HEK293 (cell line): ENCODE results near the gene CLCA1.
A peak's percentile ranks its signal among the peaks of the same experiment; 100 is the strongest.

Experiments used
- CTCF ChIA-PET: fragments of 350-600 bp; formaldehyde crosslinking; extraction: SDS; loops from one replicate; lab custom pipeline; 2021; ENCODE audit warnings: antibody characterized with exemption; lab: Yijun Ruan, JAX
- POLR2A ChIA-PET: fragments of 300-600 bp; formaldehyde crosslinking; extraction: SDS; loops from one replicate; lab custom pipeline; 2020; ENCODE audit warnings: antibody characterized with exemption, inconsistent platforms; lab: Yijun Ruan, JAX
- H3K27ac ChIP-seq: fragments of 200-500 bp; sonication (Bioruptor generic); 2 replicates; pipeline ENCODE4 v1.5.1; 2014; ENCODE audit warnings: low read depth, low read length, control low read depth, inconsistent platforms; ENCODE audit errors: extremely low read depth
- H3K36me3 ChIP-seq, 2 experiments: fragments of 200-500 bp in 1 of 2; sonication (Bioruptor generic) in 1 of 2; 1 replicate in 1 of 2; 2 replicates in 1 of 2; pipeline ENCODE4 v1.5.1; 2014 to 2017; ENCODE audit warnings: inconsistent platforms in 2 of 2, low read length in 2 of 2; ENCODE audit not compliant: control insufficient read depth in 2 of 2, insufficient read depth in 1 of 2
- H3K4me1 ChIP-seq: fragments of 200-500 bp; sonication (Bioruptor generic); 2 replicates; pipeline ENCODE4 v1.5.1; 2014; ENCODE audit warnings: mild to moderate bottlenecking, low read length, inconsistent platforms; ENCODE audit not compliant: control insufficient read depth, insufficient read depth
- H3K4me3 ChIP-seq: 2 replicates; pipeline ENCODE4 v1.5.1; 2011; ENCODE audit warnings: low read depth, mild to moderate bottlenecking, control low read depth, low read length, moderate library complexity
- H3K9me3 ChIP-seq: fragments of 200-500 bp; sonication (Bioruptor generic); 2 replicates; pipeline ENCODE4 v1.5.1; 2014; ENCODE audit warnings: low read depth, low read length, inconsistent platforms; ENCODE audit not compliant: control insufficient read depth, insufficient read depth
- GLIS1 ChIP-seq: fragments of 450-650 bp; formaldehyde crosslinking; IDR thresholded peaks from 2 replicates; pipeline ENCODE4 v1.5.1; 2016; ENCODE audit warnings: missing biosample characterization, missing genetic modification characterization
- KLF16 ChIP-seq: fragments of 450-650 bp; formaldehyde crosslinking; IDR thresholded peaks from 2 replicates; pipeline ENCODE4 v1.5.1; 2017; ENCODE audit warnings: missing biosample characterization, missing genetic modification characterization
- ZIC2 ChIP-seq: fragments of 450-650 bp; formaldehyde crosslinking; IDR thresholded peaks from 2 replicates; pipeline ENCODE4 v1.5.1; 2016; ENCODE audit warnings: missing biosample characterization, missing genetic modification characterization
- ZNF10 ChIP-seq: fragments of 450-650 bp; formaldehyde crosslinking; IDR thresholded peaks from 2 replicates; pipeline ENCODE4 v1.5.1; 2017; ENCODE audit warnings: missing biosample characterization, missing genetic modification characterization
- ZNF426 ChIP-seq: fragments of 450-650 bp; formaldehyde crosslinking; IDR thresholded peaks from 2 replicates; pipeline ENCODE4 v1.5.1; 2017; ENCODE audit warnings: missing biosample characterization, missing genetic modification characterization, mild to moderate bottlenecking, inconsistent platforms, moderate library complexity
- ZNF473 ChIP-seq: fragments of 450-650 bp; formaldehyde crosslinking; IDR thresholded peaks from 2 replicates; pipeline ENCODE4 v1.5.1; 2017; ENCODE audit warnings: missing biosample characterization, missing genetic modification characterization
- ZNF510 ChIP-seq: fragments of 450-650 bp; formaldehyde crosslinking; IDR thresholded peaks from 2 replicates; pipeline ENCODE4 v1.5.1; 2018; ENCODE audit warnings: mild to moderate bottlenecking, missing genetic modification characterization, missing biosample characterization; ENCODE audit not compliant: insufficient replicate concordance
- ZNF629 ChIP-seq: fragments of 450-650 bp; formaldehyde crosslinking; IDR thresholded peaks from 2 replicates; pipeline ENCODE4 v1.5.1; 2017; ENCODE audit warnings: missing biosample characterization, missing genetic modification characterization
- ZNF654 ChIP-seq: fragments of 450-650 bp; formaldehyde crosslinking; IDR thresholded peaks from 2 replicates; pipeline ENCODE4 v1.5.1; 2016; ENCODE audit warnings: low read depth, missing biosample characterization, missing genetic modification characterization
- ZNF658 ChIP-seq: fragments of 450-650 bp; formaldehyde crosslinking; IDR thresholded peaks from 2 replicates; pipeline ENCODE4; 2016; ENCODE audit warnings: missing biosample characterization, missing genetic modification characterization
- ZSCAN16 ChIP-seq: fragments of 450-650 bp; formaldehyde crosslinking; IDR thresholded peaks from 2 replicates; pipeline ENCODE4 v1.5.1; 2016; ENCODE audit warnings: missing biosample characterization, missing genetic modification characterization
- TF ChIP-seq, protein P1 (sequence below): fragments of 450-650 bp; formaldehyde crosslinking; IDR thresholded peaks from 2 replicates; pipeline ENCODE4 v1.5.1; 2016; ENCODE audit warnings: missing biosample characterization, missing genetic modification characterization
- TF ChIP-seq, protein P2 (sequence below): fragments of 450-650 bp; formaldehyde crosslinking; IDR thresholded peaks from 2 replicates; pipeline ENCODE4 v1.5.1; 2016; ENCODE audit warnings: missing biosample characterization, missing genetic modification characterization
- TF ChIP-seq, protein P3 (sequence below): fragments of 450-650 bp; formaldehyde crosslinking; IDR thresholded peaks from 2 replicates; pipeline ENCODE4 v1.5.1; 2017; ENCODE audit warnings: missing biosample characterization, missing genetic modification characterization
- TF ChIP-seq, protein P4 (sequence below): fragments of 450-650 bp; formaldehyde crosslinking; IDR thresholded peaks from 2 replicates; pipeline ENCODE4 v1.5.1; 2016; ENCODE audit warnings: missing biosample characterization, missing genetic modification characterization
- TF ChIP-seq, protein P5 (sequence below): fragments of 450-650 bp; formaldehyde crosslinking; IDR thresholded peaks from 2 replicates; pipeline ENCODE4 v1.5.1; 2016; ENCODE audit warnings: missing biosample characterization, missing genetic modification characterization, borderline replicate concordance
- TF ChIP-seq, protein P6 (sequence below): sonication (generic); formaldehyde crosslinking; IDR thresholded peaks from 2 replicates; pipeline ENCODE4 v1.8.1; 2022; ENCODE audit warnings: mild to moderate bottlenecking, moderate library complexity, missing genetic modification reagents

CLCA1 gene

DNA sequence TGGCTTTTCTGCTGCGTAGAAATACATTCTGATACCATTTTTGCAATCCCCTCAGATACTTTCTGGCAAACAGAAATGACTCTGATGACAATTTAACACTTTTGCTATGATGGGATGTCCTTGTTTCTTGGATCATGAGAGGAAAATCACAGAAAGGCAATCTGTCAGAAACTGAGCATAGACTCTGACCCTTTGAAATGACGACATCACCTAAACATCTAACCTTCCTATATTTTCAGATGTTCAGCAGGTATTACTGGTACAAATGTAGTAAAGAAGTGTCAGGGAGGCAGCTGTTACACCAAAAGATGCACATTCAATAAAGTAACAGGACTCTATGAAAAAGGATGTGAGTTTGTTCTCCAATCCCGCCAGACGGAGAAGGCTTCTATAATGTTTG is 13.2 kb downstream of the CLCA1 start (continued):
- TF ChIP-seq, protein P1, sequence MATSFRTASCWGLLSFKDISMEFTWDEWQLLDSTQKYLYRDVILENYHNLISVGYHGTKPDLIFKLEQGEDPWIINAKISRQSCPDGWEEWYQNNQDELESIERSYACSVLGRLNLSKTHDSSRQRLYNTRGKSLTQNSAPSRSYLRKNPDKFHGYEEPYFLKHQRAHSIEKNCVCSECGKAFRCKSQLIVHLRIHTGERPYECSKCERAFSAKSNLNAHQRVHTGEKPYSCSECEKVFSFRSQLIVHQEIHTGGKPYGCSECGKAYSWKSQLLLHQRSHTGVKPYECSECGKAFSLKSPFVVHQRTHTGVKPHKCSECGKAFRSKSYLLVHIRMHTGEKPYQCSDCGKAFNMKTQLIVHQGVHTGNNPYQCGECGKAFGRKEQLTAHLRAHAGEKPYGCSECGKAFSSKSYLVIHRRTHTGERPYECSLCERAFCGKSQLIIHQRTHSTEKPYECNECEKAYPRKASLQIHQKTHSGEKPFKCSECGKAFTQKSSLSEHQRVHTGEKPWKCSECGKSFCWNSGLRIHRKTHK, result no peak
- TF ChIP-seq ZNF654 (no peak), KLF16 (tag by site-specific recombination) (no peak), ZNF473 (tag by site-specific recombination) (no peak)
- TF ChIP-seq, protein P2, sequence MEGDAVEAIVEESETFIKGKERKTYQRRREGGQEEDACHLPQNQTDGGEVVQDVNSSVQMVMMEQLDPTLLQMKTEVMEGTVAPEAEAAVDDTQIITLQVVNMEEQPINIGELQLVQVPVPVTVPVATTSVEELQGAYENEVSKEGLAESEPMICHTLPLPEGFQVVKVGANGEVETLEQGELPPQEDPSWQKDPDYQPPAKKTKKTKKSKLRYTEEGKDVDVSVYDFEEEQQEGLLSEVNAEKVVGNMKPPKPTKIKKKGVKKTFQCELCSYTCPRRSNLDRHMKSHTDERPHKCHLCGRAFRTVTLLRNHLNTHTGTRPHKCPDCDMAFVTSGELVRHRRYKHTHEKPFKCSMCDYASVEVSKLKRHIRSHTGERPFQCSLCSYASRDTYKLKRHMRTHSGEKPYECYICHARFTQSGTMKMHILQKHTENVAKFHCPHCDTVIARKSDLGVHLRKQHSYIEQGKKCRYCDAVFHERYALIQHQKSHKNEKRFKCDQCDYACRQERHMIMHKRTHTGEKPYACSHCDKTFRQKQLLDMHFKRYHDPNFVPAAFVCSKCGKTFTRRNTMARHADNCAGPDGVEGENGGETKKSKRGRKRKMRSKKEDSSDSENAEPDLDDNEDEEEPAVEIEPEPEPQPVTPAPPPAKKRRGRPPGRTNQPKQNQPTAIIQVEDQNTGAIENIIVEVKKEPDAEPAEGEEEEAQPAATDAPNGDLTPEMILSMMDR, result no peak
- TF ChIP-seq, protein P3, sequence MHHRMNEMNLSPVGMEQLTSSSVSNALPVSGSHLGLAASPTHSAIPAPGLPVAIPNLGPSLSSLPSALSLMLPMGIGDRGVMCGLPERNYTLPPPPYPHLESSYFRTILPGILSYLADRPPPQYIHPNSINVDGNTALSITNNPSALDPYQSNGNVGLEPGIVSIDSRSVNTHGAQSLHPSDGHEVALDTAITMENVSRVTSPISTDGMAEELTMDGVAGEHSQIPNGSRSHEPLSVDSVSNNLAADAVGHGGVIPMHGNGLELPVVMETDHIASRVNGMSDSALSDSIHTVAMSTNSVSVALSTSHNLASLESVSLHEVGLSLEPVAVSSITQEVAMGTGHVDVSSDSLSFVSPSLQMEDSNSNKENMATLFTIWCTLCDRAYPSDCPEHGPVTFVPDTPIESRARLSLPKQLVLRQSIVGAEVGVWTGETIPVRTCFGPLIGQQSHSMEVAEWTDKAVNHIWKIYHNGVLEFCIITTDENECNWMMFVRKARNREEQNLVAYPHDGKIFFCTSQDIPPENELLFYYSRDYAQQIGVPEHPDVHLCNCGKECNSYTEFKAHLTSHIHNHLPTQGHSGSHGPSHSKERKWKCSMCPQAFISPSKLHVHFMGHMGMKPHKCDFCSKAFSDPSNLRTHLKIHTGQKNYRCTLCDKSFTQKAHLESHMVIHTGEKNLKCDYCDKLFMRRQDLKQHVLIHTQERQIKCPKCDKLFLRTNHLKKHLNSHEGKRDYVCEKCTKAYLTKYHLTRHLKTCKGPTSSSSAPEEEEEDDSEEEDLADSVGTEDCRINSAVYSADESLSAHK, result no peak
- TF ChIP-seq, protein P4, sequence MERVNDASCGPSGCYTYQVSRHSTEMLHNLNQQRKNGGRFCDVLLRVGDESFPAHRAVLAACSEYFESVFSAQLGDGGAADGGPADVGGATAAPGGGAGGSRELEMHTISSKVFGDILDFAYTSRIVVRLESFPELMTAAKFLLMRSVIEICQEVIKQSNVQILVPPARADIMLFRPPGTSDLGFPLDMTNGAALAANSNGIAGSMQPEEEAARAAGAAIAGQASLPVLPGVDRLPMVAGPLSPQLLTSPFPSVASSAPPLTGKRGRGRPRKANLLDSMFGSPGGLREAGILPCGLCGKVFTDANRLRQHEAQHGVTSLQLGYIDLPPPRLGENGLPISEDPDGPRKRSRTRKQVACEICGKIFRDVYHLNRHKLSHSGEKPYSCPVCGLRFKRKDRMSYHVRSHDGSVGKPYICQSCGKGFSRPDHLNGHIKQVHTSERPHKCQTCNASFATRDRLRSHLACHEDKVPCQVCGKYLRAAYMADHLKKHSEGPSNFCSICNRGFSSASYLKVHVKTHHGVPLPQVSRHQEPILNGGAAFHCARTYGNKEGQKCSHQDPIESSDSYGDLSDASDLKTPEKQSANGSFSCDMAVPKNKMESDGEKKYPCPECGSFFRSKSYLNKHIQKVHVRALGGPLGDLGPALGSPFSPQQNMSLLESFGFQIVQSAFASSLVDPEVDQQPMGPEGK (tag by site-specific recombination), result no peak
- TF ChIP-seq, protein P5, sequence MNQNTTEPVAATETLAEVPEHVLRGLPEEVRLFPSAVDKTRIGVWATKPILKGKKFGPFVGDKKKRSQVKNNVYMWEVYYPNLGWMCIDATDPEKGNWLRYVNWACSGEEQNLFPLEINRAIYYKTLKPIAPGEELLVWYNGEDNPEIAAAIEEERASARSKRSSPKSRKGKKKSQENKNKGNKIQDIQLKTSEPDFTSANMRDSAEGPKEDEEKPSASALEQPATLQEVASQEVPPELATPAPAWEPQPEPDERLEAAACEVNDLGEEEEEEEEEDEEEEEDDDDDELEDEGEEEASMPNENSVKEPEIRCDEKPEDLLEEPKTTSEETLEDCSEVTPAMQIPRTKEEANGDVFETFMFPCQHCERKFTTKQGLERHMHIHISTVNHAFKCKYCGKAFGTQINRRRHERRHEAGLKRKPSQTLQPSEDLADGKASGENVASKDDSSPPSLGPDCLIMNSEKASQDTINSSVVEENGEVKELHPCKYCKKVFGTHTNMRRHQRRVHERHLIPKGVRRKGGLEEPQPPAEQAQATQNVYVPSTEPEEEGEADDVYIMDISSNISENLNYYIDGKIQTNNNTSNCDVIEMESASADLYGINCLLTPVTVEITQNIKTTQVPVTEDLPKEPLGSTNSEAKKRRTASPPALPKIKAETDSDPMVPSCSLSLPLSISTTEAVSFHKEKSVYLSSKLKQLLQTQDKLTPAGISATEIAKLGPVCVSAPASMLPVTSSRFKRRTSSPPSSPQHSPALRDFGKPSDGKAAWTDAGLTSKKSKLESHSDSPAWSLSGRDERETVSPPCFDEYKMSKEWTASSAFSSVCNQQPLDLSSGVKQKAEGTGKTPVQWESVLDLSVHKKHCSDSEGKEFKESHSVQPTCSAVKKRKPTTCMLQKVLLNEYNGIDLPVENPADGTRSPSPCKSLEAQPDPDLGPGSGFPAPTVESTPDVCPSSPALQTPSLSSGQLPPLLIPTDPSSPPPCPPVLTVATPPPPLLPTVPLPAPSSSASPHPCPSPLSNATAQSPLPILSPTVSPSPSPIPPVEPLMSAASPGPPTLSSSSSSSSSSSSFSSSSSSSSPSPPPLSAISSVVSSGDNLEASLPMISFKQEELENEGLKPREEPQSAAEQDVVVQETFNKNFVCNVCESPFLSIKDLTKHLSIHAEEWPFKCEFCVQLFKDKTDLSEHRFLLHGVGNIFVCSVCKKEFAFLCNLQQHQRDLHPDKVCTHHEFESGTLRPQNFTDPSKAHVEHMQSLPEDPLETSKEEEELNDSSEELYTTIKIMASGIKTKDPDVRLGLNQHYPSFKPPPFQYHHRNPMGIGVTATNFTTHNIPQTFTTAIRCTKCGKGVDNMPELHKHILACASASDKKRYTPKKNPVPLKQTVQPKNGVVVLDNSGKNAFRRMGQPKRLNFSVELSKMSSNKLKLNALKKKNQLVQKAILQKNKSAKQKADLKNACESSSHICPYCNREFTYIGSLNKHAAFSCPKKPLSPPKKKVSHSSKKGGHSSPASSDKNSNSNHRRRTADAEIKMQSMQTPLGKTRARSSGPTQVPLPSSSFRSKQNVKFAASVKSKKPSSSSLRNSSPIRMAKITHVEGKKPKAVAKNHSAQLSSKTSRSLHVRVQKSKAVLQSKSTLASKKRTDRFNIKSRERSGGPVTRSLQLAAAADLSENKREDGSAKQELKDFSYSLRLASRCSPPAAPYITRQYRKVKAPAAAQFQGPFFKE (tag by site-specific recombination), result no peak
- TF ChIP-seq, all 188 proteins: peak for 0

DNA sequence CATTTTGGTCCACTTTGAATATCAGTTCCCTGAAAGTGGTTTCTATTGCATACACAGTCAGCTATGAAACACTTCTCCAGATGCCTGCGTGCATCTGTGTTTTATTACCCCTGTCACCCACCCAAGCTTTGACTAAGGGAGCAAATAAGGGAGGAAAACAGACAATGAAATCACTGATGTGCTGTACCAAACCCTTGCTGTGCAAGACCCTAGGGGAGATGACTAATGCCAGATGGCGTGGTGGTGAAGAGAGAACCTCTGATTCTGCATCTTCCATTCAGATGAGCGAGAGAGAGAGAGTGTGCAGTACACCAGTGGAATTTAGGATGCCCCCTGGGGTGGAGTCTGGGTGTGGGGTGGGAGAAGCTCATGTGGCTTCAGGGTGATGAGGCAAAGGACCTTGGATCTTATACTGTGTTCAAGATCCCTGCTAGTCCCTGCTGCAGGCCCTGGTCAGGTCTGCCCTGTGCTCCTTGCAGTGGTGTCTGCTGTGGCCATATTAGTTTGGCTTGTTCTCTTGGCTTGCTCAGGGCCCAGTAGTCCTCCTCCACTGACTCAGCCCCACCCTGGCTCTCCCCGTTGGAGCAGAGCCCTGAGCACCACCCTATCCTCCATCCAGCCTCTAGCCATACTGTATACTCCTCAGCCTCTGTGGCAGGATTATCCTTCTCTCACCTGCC is 18.5 kb downstream of the CLCA1 start:
- no peaks in the 10 kb centered on the region for H3K9me3 ChIP-seq
- H3K4me3 ChIP-seq, result no peak overlapping the region
- no peaks in the 10 kb centered on the region for H3K4me1 ChIP-seq
- ChIA-PET POLR2A (no interaction called here), CTCF (interaction anchor here (0.6 to 5.0 kb wide), 3 partner anchors 13 to 538 kb away, joined by 3 to 25 read pairs (median 13); no protein-coding TSS in a partner anchor)
- H3K36me3 ChIP-seq, result no peaks in the 10 kb centered on the region
- H3K27ac ChIP-seq, result no peak overlapping the region
- TF ChIP-seq ZNF510 (no peak), ZNF426 (tag by site-specific recombination) (no peak), ZNF629 (tag by site-specific recombination) (no peak), GLIS1 (tag by site-specific recombination) (0 out of 2 replicates have a peak, but pooled peaks have one; percentile 14), ZNF10 (tag by site-specific recombination) (no peak), ZNF658 (tag by site-specific recombination) (no peak), ZIC2 (tag by site-specific recombination) (peak; percentile 60; the same call in 1 of the 2 replicates), ZSCAN16 (no peak)
- TF ChIP-seq, protein P6, sequence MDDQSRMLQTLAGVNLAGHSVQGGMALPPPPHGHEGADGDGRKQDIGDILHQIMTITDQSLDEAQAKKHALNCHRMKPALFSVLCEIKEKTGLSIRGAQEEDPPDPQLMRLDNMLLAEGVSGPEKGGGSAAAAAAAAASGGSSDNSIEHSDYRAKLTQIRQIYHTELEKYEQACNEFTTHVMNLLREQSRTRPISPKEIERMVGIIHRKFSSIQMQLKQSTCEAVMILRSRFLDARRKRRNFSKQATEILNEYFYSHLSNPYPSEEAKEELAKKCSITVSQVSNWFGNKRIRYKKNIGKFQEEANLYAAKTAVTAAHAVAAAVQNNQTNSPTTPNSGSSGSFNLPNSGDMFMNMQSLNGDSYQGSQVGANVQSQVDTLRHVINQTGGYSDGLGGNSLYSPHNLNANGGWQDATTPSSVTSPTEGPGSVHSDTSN (CRISPR knock-in tag), result no peak
